Prostate gland (tissue), 2 donors: ENCODE results near the gene NAIF1.

Experiments
- CTCF ChIP-seq, 4 experiments: fragments of 200-600 bp in 2 of 4; fragments of 450-650 bp in 2 of 4; sonication (generic) in 2 of 4; IDR thresholded peaks; 1 replicate in 3 of 4; 2 replicates in 1 of 4; pipeline ENCODE4 v1.5.1; 2016 to 2019; ENCODE audit warnings: antibody characterized with exemption in 4 of 4, mild to moderate bottlenecking in 2 of 4, moderate library complexity in 2 of 4
- POLR2A ChIP-seq: fragments of 450-650 bp; IDR thresholded peaks from one replicate; pipeline ENCODE4 v1.6.1; 2016; ENCODE audit warnings: antibody characterized with exemption, mild to moderate bottlenecking

- TF ChIP-seq CTCF (IDR thresholded peaks at IDR 0.05) (no peak), POLR2A (no peak)
Measured at GRCh38 chr9:128070874-128071273, 3.8 kb upstream of the NAIF1 start.
